COR-L47 (cell line): Measurements from ENCODE around the gene DNAJC3.
"Not testable (repeated sequence)": the region's sequence is repeated elsewhere in the genome, so short reads cannot be mapped to it uniquely, and the experiment has no call there.

Source experiments
- DNase-seq: peaks from one replicate; lab custom pipeline; 2025; lab: John Stamatoyannopoulos, UW

DNAJC3 gene

DNA sequence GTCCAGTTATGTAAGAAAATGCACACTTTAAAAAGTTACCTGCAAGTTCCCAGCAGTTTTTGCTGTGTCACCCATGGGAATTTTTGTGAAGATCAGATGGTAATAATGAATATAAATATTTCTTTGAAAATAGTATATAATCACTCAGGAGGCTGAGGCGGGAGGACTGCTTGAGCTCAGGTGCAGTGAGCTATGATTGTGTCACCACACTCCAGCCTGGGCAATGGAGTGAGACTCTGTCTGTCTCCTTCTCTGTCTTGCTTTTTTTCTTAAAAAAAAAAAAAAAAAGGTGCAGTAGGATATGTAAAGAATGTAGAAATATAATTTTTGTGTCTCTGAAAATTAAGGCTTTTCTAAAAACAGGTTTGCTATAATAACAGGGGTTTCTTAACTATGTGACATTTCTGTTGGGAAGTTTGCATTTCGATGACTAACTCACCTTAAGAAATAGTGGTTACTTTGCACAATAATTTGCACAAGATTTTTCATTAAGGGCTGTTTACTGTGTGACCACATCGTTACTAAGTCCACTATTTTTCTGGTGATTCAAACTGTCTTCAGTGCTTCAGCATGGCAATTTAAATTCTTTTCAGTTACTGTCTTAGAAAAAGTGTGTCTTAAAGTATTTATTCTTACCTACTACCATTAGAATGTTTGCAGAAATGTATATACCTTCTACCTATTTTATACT, 37.3 kb downstream of the DNAJC3 start:
- DNase-seq = no peak

DNA sequence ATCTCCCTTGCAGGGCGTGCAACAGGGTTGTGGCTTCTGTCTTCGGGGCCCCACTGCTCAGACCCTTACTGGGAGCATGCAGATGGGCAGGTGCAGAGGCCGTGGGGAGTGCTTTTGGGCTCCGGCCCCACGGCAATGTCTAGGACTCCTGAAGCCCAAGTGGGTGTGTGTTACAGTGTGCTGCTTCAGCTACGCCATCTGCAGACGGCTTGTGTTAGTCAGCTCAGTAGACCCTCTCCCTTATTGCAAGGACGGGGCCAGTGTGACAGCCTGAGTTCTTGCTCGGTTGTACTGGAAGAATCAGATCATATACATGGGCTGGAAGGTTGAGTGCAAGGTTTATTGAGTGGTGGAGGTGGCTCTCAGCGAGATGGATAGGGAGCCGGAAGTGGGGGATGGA, 39.3 kb downstream of the DNAJC3 start:
- DNase-seq = no peak

DNA sequence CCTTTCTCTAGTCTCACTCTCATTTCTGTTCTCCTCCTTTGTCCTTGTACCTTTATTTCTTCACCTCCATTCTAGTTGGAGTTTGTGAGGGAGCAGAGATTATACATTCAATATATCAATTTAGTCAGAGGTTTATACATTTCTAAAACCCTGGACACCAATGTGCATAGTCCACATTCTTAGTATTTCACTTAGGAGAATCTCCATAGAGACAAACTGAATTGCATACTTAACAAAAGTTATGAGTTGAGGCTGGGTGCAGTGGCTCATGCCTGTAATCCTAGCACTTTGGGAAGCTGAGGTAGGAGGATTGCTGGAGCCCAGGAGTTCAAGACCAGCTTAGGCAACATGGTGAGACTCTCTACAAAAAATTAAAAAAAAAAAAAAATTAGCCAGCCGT, 45.3 kb downstream of the DNAJC3 start:
- no peak for DNase-seq

DNA sequence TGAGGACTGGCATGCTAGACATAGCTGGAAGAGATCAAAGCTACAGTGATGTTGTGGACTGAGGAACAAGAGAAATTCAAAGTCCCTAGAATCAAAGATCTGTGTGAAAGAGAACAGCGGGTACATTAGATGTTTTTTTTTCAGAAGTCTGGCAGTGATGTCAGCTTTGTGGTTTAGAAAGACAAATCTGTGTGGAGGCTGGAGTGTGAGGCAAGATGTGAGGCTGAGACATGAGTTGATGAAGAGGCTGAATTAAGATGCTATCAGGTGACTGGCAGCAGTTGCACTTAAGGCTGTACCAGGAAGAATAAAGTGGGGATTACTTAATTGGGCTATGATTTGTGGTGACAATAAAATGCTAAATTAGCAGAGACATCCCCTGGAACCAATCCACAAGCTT, 46.5 kb downstream of the DNAJC3 start:
- no peak for DNase-seq

DNA sequence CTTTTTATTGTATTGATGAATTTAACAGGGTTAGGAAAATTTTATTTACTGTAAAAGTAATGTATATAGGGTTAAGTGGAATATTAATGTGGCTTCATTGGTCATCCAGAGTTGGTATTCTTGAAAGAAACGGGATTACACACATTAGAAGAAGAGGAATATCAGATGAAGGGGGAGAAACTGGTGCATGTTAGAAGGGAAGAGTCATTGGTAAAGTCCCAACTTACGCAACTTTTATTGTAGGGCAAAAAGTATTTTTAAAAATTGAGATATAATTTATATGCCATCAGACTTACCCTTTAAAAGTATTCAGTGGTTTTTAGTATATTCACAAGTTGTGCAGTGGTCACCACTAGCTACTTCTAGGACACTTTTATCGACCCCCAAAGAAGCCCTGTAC, 47.3 kb downstream of the DNAJC3 start:
- no peak for DNase-seq

DNA sequence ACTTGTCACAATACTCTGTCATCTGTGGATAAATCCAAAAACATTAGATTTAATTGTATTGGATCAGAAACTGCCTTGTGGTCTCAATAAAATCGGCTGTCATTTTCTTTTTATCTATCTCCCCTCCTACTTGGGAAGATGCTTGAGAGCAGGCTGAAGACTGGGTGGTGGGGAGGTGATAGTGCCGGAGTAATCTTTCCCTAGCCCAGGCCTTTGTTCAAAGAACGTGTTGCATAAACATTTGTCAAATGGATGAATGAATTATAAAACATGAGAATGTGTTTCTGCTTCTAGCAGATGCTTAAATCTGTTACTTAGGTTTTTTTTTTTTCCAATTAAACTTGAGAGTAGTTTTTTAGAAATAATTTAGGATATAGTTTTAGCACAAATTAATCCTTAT, 49.9 kb downstream of the DNAJC3 start:
- no peak for DNase-seq

DNA sequence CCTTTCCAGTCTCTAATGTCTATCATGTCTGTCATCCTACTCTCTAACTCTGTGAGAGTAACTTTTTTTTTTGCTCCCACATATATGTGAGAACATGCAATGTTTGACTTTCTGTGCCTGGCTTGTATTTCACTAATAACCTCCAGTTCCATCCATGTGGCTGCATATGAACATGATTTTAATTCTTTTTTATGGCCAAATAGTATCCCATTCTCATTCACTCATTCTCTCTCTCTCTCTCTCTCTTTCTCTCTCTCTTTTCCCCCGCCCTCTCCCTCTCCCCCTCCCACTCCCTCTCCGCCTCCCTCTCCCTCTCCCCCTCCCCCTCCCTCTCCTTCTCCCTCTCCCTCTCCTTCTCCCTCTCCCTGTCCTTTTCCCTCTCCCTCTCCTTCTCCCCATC, 52.0 kb downstream of the DNAJC3 start:
- DNase-seq = no peak

DNA sequence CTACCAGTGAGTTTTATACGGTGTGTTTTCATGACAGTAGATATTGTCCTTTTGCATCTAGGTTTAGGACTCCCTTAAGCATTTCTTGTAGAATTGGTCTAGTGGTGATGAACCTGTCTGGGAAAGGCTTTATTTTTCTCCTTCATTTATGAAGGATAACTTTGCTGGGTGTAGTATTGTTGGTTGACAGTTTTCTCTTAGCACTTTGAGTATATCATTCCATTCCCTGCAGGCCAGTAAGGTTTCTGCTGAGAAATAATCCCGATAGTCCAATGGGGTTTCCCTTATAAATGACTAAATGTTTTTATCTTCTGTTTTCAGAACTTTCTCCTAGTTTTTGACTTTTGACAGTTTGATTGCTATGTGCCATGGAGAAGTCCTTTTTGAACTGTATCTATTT, 57.2 kb downstream of the DNAJC3 start:
- no peak for DNase-seq

DNA sequence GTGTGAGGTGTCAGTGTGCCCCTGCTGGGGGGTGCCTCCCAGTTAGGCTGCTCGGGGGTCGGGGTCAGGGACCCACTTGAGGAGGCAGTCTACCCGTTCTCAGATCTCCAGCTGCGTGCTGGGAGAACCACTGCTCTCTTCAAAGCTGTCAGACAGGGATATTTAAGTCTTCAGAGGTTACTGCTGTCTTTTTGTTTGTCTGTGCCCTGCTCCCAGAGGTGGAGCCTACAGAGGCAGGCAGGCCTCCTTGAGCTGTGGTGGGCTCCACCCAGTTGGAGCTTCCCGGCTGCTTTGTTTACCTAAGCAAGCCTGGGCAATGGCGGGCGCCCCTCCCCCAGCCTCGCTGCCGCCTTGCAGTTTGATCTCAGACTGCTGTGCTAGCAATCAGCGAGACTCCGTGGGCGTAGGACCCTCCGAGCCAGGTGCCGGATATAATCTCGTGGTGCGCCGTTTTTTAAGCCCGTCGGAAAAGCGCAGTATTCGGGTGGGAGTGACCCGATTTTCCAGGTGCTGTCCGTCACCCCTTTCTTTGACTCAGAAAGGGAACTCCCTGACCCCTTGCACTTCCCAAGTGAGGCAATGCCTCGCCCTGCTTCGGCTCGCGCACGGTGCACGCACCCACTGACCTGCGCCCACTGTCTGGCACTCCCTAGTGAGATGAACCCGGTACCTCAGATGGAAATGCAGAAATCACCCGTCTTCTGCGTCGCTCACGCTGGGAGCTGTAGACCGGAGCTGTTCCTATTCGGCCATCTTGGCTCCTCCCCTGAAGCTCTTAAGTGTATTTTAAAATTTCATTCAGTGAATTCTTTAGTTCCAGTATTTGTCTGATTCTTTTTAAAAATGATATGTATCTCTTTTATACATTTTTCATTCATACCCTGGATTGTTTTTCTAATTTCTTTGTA, 63.4 kb downstream of the DNAJC3 start:
- DNase-seq = not testable (repeated sequence)

DNA sequence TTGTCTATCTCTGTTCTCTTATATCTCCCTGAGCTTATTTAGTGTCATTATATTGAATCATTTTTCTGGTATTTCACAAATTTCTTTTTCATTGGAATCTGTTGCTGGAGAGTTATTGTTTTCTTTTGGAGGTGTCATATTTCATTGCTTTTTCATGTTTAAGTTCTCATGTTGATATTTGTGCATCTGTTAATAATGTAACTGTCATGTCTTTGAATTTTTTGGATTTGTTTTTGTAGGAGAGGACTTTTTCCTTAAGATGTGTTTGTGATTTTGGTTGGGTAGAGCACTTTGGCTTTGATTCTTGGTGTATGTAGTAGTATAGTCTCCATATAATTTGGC, 64.0 kb downstream of the DNAJC3 start:
- no peak for DNase-seq

DNA sequence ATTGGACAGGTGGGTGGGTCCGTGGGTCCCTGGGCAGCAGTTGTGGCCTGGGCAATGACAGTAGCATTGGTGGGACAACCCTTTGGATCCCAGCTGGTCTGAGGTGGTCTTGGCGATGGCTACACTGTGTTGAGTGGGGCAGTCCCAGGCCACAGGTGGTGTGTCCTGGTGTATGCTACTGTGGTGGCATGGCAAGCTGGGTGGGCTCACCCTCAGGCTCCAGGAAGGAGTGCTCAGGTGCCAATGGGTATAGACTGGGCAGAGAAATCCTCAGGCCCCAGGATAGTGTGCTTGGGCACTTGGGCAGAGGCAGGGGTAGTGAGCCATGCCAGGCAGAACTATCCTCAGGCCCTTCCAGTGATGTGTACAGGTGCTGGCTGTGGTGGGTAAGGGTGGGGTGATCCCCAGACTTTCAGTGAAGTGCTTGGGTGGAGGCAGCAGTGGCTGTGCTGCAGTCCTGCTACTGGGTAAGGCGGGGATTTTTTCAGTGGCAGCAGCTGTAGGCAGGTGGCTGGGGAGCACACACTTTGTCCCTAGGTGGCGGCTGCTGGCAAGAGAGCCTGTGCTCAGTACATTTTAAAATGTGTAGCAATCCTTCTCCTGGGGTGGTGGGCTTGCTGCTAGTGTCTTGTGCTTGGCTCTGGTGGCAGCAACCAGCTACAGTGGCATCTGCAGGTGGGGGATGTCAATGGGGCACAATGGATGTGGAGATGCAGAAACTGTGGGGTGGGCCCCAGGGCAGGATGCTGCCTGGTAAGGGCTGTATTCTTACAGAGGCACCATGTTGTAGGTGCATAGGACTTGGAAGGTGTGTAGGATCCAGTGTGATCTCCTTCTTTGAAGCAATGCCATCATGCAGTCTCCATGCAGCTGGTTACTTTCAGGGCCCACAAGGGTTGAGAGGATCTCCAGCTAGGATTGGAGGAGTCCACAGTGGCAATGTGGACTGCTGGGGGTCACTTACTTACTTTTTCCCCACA, 64.9 kb downstream of the DNAJC3 start:
- DNase-seq = no peak

DNA sequence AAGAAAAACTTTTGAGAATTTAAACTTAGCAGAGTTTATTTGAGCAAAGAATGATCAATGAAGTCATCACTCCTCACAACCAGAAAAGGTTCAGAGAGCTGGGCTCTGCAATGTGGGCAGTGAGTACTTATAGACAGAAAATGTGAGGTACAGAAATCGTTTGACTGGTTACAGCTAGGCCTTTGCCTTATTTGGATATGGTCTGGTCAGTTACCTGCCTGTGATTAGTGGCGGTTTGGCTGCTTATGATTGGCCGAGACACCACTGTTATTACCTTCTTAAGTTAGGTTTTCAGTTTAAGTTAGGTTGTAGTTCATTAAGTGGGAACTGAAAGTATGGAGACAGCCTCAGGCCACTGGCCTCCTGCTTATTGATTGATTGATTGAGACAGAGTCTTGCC, 66.3 kb downstream of the DNAJC3 start:
- no peak for DNase-seq

DNA sequence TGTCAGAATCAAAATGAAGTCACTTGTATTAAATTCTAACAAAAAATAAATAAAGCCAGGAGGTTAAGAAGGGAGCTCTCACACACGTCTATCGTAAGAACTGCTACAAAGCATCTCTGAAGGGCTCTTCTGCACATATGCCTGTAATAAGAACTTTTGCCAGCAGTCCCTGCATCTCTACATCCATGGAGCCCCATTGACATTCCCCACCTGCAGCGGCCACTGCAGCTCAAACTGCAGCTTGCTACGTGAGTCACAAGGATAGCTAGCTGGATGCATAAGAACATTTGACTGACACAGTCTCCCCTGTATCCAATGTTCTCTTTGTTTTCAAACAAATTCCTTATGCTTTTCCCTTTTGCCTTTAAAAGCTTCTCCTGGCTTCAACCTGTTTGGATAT, 68.3 kb downstream of the DNAJC3 start:
- DNase-seq = no peak

DNA sequence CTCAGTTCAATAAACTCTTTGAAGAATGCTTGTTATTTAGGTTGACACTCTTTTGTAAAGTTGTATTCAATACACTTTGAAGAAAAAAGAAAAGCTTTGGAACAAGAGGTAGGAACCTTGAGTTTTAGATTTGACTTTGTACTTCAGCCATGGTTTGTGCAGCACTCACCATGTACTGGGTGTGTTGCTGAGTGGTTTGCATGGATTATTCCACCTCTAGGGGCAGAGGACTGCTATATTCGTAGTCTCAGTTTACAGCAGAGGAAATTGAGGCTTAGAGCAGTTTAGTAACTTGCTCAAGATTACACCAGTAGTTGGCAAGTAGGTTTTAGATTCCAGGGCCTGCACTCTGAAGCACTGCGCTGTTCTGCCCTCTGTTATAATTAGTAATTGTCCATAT, 68.8 kb downstream of the DNAJC3 start:
- DNase-seq = no peak

DNA sequence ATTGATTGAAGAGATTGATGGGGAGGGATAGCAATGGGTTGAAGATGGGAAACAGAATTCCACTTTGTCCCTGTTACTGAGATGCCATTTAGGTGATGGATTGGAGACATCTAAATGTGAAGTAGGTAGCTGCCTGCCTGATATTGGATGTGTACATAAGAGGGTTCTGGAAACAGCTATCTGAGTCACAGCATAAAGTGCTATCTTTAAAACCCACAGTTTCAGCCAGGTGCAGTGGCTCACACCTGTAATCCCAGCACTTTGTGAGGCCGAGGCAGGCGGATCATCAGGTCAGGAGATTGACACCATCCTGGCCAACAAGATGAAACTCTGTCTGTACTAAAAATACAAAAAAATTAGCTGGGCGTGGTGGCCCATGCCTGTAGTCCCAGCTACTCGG, 72.6 kb downstream of the DNAJC3 start:
- DNase-seq = no peak

DNA sequence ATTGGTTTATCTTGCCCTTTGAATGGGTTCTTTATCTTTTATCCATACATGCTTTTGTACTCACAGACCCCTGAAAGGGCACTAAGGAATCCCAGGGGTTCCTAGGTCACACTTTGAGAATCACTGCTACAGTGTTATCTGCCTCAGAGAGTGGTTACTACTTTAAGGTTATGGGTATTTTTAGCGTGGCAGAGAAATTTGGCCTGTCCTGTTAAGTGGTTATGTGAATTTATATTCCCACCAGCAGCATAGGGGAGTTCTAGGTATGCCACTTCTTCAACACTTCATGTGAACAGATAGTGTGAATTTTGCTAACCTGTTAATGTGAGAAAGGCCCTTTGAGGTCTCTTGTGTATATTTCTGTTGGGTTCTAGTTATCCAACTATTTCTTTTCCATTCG, 75.7 kb downstream of the DNAJC3 start:
- no peak for DNase-seq

DNA sequence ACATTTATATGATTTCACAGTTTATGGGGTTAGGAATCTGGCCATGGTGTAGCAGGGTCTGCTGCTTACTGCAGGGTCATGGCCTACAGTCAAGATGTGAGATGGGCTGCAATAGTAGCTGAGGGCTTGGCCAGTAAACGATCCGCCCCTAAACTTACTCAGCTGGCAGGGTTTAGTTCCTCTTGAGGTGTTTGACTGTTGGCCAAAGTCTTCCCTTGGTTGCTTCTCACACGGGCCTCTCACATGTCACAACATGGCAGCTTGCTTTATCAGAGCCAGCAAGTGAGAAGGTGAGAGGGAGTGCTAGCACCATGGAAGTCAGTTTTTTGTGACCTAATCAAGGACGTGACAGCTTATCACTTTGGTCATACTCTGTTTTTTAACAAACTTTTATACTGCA, 77.1 kb downstream of the DNAJC3 start:
- no peak for DNase-seq

DNA sequence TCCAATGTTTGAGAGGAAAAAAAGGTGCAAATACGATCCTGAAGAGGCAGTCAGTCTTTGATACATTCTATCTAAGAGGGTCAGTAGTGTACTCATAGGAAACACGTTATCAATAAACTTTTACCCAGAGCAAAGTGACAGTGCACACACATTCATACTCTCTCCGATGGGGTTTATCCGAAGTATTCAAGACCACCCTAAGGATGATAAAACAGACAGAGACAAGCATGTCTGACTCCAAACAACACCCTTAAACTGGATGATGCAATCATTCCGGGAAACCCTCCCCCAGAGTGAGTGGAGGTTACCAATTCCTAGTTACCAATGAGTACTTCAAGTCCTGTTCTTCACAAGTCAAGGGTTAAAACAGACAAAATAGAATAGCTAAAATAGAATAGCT, 79.1 kb downstream of the DNAJC3 start:
- DNase-seq = no peak

DNA sequence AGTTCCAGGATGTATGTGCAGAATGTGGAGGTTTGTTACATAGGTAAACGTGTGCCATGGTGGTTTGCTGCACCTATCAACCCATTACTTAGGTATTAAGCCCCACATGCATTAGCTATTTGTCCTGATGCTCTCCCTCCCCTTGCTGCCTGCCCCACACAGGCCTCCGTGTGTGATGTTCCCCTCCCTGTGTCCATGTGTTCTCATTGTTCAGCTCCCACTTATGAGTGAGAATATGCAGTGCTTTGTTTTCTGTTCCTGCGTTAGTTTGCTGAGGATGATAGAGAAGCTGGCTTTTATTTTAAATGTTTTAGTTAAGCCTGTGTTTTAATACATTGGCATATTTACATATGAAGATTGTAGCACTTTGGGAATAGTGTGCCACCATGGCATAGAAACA, 85.7 kb downstream of the DNAJC3 start:
- DNase-seq = not testable (repeated sequence)

DNA sequence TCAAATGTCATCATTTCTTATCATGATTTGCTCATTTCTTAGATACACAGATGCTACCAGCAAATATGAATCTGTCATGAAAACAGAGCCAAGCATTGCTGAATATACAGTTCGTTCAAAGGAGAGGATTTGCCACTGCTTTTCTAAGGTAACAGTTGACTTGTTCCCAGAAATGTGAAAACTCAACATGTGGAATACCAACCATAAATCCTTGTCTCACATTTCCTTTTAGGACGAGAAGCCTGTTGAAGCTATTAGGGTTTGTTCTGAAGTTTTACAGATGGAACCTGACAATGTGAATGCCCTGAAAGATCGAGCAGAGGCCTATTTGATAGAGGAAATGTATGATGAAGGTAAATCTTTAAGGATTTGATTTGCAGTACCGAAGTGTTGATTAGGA, 86.7 kb downstream of the DNAJC3 start:
- no peak for DNase-seq

DNA sequence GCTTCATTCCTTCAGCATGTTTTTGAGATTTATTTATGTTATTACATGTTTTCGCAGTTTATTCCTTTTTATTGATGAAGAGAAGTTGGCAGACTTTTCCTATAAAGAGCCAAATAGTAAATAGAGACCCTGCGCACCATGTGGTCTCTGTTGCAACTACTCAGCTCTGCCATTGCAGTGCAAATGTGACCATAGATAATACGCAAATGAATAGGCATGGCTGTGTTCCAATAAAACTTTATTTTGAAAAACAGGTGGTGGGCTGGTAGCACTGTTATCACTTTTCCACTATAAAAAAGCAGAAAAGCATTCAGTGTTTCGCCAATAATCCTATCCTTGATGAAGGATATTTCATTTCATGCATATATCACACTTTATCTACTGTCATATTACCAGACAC, 95.0 kb downstream of the DNAJC3 start:
- DNase-seq = no peak

DNA sequence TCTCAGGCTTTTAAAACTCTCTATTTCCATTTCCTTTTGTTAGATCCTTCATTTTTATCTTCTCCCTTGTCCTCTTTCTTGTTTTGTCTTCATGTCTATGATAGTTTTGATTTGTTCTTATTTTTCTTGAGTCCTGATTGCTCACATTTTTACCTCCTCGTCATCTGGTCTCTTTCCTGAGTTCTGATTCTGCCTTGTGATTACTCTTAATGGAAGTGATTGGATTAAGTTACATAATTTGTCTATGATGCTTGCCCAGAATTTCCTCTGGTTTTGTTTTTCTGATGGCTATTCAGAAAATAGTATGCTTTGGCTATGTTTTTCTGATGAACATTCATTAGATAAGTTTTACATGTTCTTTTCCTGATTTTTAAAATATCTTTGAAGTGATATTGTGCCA, 102.6 kb downstream of the DNAJC3 start:
- no peak for DNase-seq

DNA sequence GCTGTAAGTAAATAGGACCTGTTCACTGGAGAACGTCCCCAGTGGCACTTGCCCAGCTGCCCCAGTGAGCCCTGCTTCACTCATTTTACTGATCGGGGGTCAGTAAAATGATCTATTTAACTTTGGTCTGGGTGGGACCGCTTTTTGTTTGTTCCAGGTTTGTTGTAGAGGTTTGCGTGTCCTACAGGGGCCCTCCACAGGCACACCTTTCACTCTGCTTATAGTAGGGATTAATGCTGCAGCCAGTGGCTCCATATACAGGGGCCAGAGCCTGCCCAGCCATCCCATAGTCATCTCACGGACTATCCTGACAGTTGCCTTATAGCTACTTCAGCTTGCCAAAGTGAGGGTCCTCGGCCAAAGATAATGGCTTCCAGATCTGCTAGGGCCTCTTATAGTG, 104.1 kb downstream of the DNAJC3 start:
- no peak for DNase-seq
